Naive thymus-derived CD8-positive, alpha-beta T cell (primary cell): Measurements from ENCODE around the gene SNX18. TPM values are rescaled to one million over a fixed set of nuclear protein-coding genes. Genes with fewer than 3 reads are reported as not detected.

Source experiments
- ATAC-seq, 2 donors: fragments of 150-1000 bp; cut with Tn5 transposase in 1 of 2; sonication (Bioruptor Pico), chemical (Tn5 transposase) in 1 of 2; 1 replicate in 1 of 2; 2 replicates in 1 of 2; pipeline ENCODE4 v1.10.0; 2021; ENCODE audit warnings: mild to moderate bottlenecking in 2 of 2, moderate library complexity in 2 of 2
- POLR2A ChIA-PET: fragments of 350-600 bp; sonication (Branson Sonifier 250); formaldehyde crosslinking; loops from one replicate; lab custom pipeline; 2021; ENCODE audit warnings: antibody characterized with exemption; lab: Charles Lee
- DNase-seq, 10 donors: peaks; one replicate each; pipeline versions ENCODE4 v3.0.0 to v3.0.0-alpha.2; 2020 to 2022
- H3K27ac Mint-ChIP-seq, 10 donors: one replicate each; pipeline ENCODE4 v1.8.0; 2020 to 2022; ENCODE audit warnings: mild to moderate bottlenecking in 10 of 10, mixed read lengths in 10 of 10, moderate library complexity in 4 of 10, inconsistent platforms in 1 of 10
- H3K27me3 Mint-ChIP-seq, 5 donors: one replicate each; pipeline ENCODE4 v1.8.0; 2021 to 2022; ENCODE audit warnings: mixed read lengths in 5 of 5
- H3K36me3 Mint-ChIP-seq, 3 donors: one replicate each; pipeline ENCODE4 v1.8.0; 2020 to 2022; ENCODE audit warnings: mixed read lengths in 3 of 3, mild to moderate bottlenecking in 2 of 3, inconsistent platforms in 1 of 3
- H3K4me1 Mint-ChIP-seq, 4 donors: one replicate each; pipeline ENCODE4 v1.8.0; 2021 to 2022; ENCODE audit warnings: mixed read lengths in 4 of 4
- H3K4me3 Mint-ChIP-seq, 10 donors: one replicate each; pipeline ENCODE4 v1.8.0; 2020 to 2022; ENCODE audit warnings: mild to moderate bottlenecking in 10 of 10, mixed read lengths in 10 of 10, moderate library complexity in 6 of 10, inconsistent platforms in 1 of 10
- H3K9me3 Mint-ChIP-seq, 9 donors: one replicate each; pipeline ENCODE4 v1.8.0; 2020 to 2022; ENCODE audit warnings: mixed read lengths in 9 of 9, mild to moderate bottlenecking in 3 of 9, inconsistent platforms in 1 of 9, moderate library complexity in 1 of 9
- polyA plus RNA-seq, 3 donors: library from polyadenylated mRNA; unstranded; fragments of 300-500 nt; fragmentation: Illumina TruSeq; gene quantifications; one replicate each; pipeline ENCODE4 v1.2.3, GENCODE V29; 2021
- total RNA-seq, 8 experiments: library from RNA in 2 of 8; stranded (reverse) in 2 of 8; gene quantifications; one replicate each; pipeline ENCODE4 v1.2.3 and lab custom pipeline; 2021 to 2026

The SNX18 gene
- total and polyA plus RNA-seq, 5 experiments from 2014 or later = 2.6 to 33.9 (median 3.3) TPM

DNA sequence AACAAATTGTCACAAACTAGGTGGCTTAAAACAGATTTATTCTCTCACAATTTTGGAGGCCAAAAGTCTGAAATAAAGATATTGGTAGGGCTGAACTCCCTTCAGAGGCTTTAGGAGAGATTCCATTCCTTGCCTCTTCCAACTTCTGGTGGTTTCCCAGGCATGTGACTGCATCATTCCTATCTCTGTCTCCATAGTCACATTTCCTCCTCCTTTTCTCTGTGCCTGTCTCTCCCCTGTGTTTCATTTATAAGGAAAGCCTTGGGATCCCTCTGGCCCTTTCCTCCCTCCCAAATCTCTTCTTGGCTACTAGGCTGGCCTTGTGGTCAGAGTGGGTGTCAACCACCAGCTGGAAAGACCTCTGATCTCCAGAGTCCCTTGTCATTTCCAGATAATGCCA, 78.2 kb downstream of the SNX18 start:
- no peak overlapping the region for H3K4me3 Mint-ChIP-seq
- peaks cover 10 to 32% (median 20%) of the 10 kb centered on the region in 9 donors for H3K9me3 Mint-ChIP-seq
- peaks cover 0 to 26% (median 22%) of the 10 kb centered on the region in 3 donors for H3K36me3 Mint-ChIP-seq
- no peak for ATAC-seq
- POLR2A ChIA-PET = no interaction called here
- H3K27me3 Mint-ChIP-seq = peaks cover 0 to 3% (median 0%) of the 10 kb centered on the region in 5 donors
- H3K27ac Mint-ChIP-seq = no peak overlapping the region
- peaks cover 0 to 3% (median under 1%) of the 10 kb centered on the region in 4 donors for H3K4me1 Mint-ChIP-seq
- no peak for DNase-seq

Other genes starting within 250 kb of the SNX18 start
- 10 to 100 TPM in 1 of 2 experiments, 1 to 10 TPM in 1; 9.9 to 12.8 TPM for gene ARL15, start 207.2 kb upstream of the SNX18 start, total RNA-seq
- 10 to 100 TPM; 10.4 to 15.2 (median 12.4) TPM for gene ARL15, start 207.2 kb upstream of the SNX18 start, polyA plus RNA-seq
- not detected for gene HSPB3, start 62.1 kb upstream of the SNX18 start, total RNA-seq
- not detected for gene HSPB3, start 62.1 kb upstream of the SNX18 start, polyA plus RNA-seq